ENCODE results near the gene LYPD3. TPM values are rescaled to one million over a fixed set of nuclear protein-coding genes. Genes with fewer than 3 reads are reported as not detected.

The LYPD3 gene
- total and polyA plus RNA-seq, 11 donors, result 0.08 to 0.77 (median 0.37) TPM; not detected in 4

- H3K27me3 ChIP-seq, result no peaks in the 10 kb centered on the region
- peaks cover 0 to 33% (median 16%) of the 10 kb centered on the region in 12 donors for H3K4me1 ChIP-seq
- H3K36me3 ChIP-seq, result peaks cover 0 to 16% (median 8%) of the 10 kb centered on the region in 9 donors
- WGBS, 4 donors, result 65 to 83% (median 70%) methylated on average over 32 to 43 of the region's 43 CpGs
- intact Hi-C loops (cut with DNase I), result loop anchor here in 7 of 10 donors (5.0 kb wide), 1 partner anchor 40 kb away; no protein-coding TSS in a partner anchor
- TF ChIP-seq POLR2A (IDR thresholded peaks at IDR 0.05) (no peak), CTCF (IDR thresholded peaks at IDR 0.05) (no peak)
- no peak overlapping the region for H3K27ac ChIP-seq
- no peaks in the 10 kb centered on the region for H3K9me3 ChIP-seq
- no peak for ATAC-seq
- DNase-seq, result no peak
- H3K4me3 ChIP-seq, result peak overlapping the region in 1 of 12 donors; percentile 95
Measured at GRCh38 chr19:43501661-43502418, 36.4 kb upstream of the LYPD3 start.

GRCh38 chr19:43499042-43499441 lies 33.6 kb upstream of the LYPD3 start:
- TF ChIP-seq POLR2A (IDR thresholded peaks at IDR 0.05), result no peak
- TF ChIP-seq CTCF (IDR thresholded peaks at IDR 0.05), result no peak
- Histone ChIP-seq H3K4me1 (peaks cover 0 to 29% (median 10%) of the 10 kb centered on the region in 12 donors), H3K4me3 (no peak overlapping the region), H3K27ac (peak overlapping the region in 7 of 12 donors; percentile 3 to 60 (median 41)), H3K36me3 (peaks cover 0 to 33% (median 29%) of the 10 kb centered on the region in 9 donors), H3K27me3 (no peaks in the 10 kb centered on the region), H3K9me3 (no peaks in the 10 kb centered on the region)
- intact Hi-C loops (cut with DNase I), result no loop called here
- WGBS, 4 donors, result 75 to 83% (median 77%) methylated on average over 3 of the region's 3 CpGs
- DNase-seq (no peak), ATAC-seq (no peak)

- H3K4me1 ChIP-seq, result peaks cover 0 to 27% (median 9%) of the 10 kb centered on the region in 12 donors
- ATAC-seq (peak in 3 of 4 donors; percentile 68 to 82 (median 77)), DNase-seq (peak in 3 of 5 donors; percentile 33 to 46 (median 40))
- H3K9me3 ChIP-seq, result no peaks in the 10 kb centered on the region
- intact Hi-C loops (cut with DNase I), result no loop called here
- H3K36me3 ChIP-seq, result peaks cover 0 to 33% (median 30%) of the 10 kb centered on the region in 9 donors
- H3K4me3 ChIP-seq, result no peak overlapping the region
- WGBS, 4 donors, result 62 to 69% (median 64%) methylated on average over 5 of the region's 5 CpGs
- H3K27ac ChIP-seq, result peak overlapping the region in 7 of 12 donors; percentile 3 to 60 (median 41)
- no peak for TF ChIP-seq CTCF (IDR thresholded peaks at IDR 0.05)
- no peak for TF ChIP-seq POLR2A (IDR thresholded peaks at IDR 0.05)
- H3K27me3 ChIP-seq, result no peaks in the 10 kb centered on the region
Measured at GRCh38 chr19:43498233-43498842, 32.9 kb upstream of the LYPD3 start.

GRCh38 chr19:43496960-43497359 lies 31.6 kb upstream of the LYPD3 start:
- Histone ChIP-seq H3K4me1 (peaks cover 0 to 15% (median 7%) of the 10 kb centered on the region in 12 donors), H3K27ac (no peak overlapping the region), H3K27me3 (no peaks in the 10 kb centered on the region), H3K4me3 (no peak overlapping the region), H3K9me3 (no peaks in the 10 kb centered on the region), H3K36me3 (peaks cover 0 to 39% (median 30%) of the 10 kb centered on the region in 9 donors)
- ATAC-seq, result no peak
- DNase-seq, result no peak
- TF ChIP-seq CTCF (IDR thresholded peaks at IDR 0.05) (no peak), POLR2A (IDR thresholded peaks at IDR 0.05) (no peak)
- intact Hi-C loops (cut with DNase I), result no loop called here
- 87 to 96% (median 95%) methylated on average over 7 of the region's 7 CpGs for WGBS, 4 donors
